ENCODE results near the gene PLSCR5.

GRCh38 chr3:146566138-146566537 is 39.0 kb downstream of the PLSCR5 start:
- TF ChIP-seq HNF4G (IDR thresholded peaks at IDR 0.05) (no peak), RAD21 (IDR thresholded peaks at IDR 0.05) (no peak), ZBTB33 (IDR thresholded peaks at IDR 0.05) (no peak), CTCF (IDR thresholded peaks at IDR 0.05; ENCODE audit: low read depth, low read length, missing input control) (no peak), EGR1 (IDR thresholded peaks at IDR 0.05; ENCODE audit: low read depth in 2 of 2) (no peak), ATF3 (IDR thresholded peaks at IDR 0.05) (no peak), SP1 (IDR thresholded peaks at IDR 0.05) (no peak), TAF1 (conservative IDR thresholded peaks at IDR 0.05) (no peak)

Measured in liver (tissue), 3 donors.